CMK (cell line): ENCODE results near the gene VPS16.

Experiments
- DNase-seq: peaks from one replicate; pipeline ENCODE4 v3.0.0-alpha.2; 2010; ENCODE audit warnings: low read depth

Gene VPS16

GRCh38 chr20:2840138-2840966 is at the start of gene VPS16, which contains the start of gene PCED1A:
Gene VPS16 (plus strand): TSS chr20:2840745. CDS start chr20:2840775, 30 bp downstream.
Gene PCED1A (minus strand): TSS chr20:2840655. CDS start chr20:2839912, 743 bp downstream.
- DNase-seq: peak; percentile 83

GRCh38 chr20:2793471-2793870 is 47.1 kb upstream of the VPS16 start:
- no peak for DNase-seq

- no peak for DNase-seq
These were observed 46.3 kb upstream of the VPS16 start for GRCh38 chr20:2794202-2794748.

- no peak for DNase-seq
These were observed 45.6 kb upstream of the VPS16 start for GRCh38 chr20:2794866-2795447.

GRCh38 chr20:2795451-2795850 is 45.1 kb upstream of the VPS16 start:
- no peak for DNase-seq

GRCh38 chr20:2796011-2796660 is 44.4 kb upstream of the VPS16 start:
- DNase-seq: no peak

GRCh38 chr20:2797136-2797983 is 43.2 kb upstream of the VPS16 start:
- DNase-seq: no peak

- no peak for DNase-seq
These were observed 42.3 kb upstream of the VPS16 start for GRCh38 chr20:2798095-2798805.

GRCh38 chr20:2798814-2799213 is 41.7 kb upstream of the VPS16 start:
- DNase-seq: no peak

- DNase-seq: no peak
These were observed 41.3 kb upstream of the VPS16 start for GRCh38 chr20:2799271-2799670.

- no peak for DNase-seq
These were observed 40.6 kb upstream of the VPS16 start for GRCh38 chr20:2799688-2800520.

- DNase-seq: peak; percentile 98
These were observed 39.8 kb upstream of the VPS16 start, which contains the start of gene CPXM1 for GRCh38 chr20:2800521-2801285. Gene CPXM1 (minus strand): TSS chr20:2800627. CDS start chr20:2800572, 55 bp downstream.

- peak; percentile 79 for DNase-seq
These were observed 39.2 kb upstream of the VPS16 start for GRCh38 chr20:2801286-2801728.

GRCh38 chr20:2804041-2804828 is 36.3 kb upstream of the VPS16 start:
- DNase-seq: no peak

- no peak for DNase-seq
These were observed 35.5 kb upstream of the VPS16 start for GRCh38 chr20:2804852-2805688.

- DNase-seq: no peak
These were observed 34.7 kb upstream of the VPS16 start for GRCh38 chr20:2805689-2806350.

- no peak for DNase-seq
These were observed 34.2 kb upstream of the VPS16 start for GRCh38 chr20:2806351-2806701.
